GM12878 (cell line): ENCODE measurements around the gene MAP3K1. TPM values are rescaled to one million over a fixed set of nuclear protein-coding genes. Genes with fewer than 3 reads are reported as not detected.
"Not testable (repeated sequence)": the region's sequence is repeated elsewhere in the genome, so short reads cannot be mapped to it uniquely, and the experiment has no call there.

Source experiments
- ATAC-seq: fragments of 200-7000 bp; cut with Tn5 transposase; 3 replicates; pipeline ENCODE4 v1.9.1; 2020; ENCODE audit warnings: mild to moderate bottlenecking, moderate library complexity
- BruUV-seq: library from RNA; stranded (reverse); fragments of 400-500 nt; replicated peaks from 2 replicates; lab custom pipeline; 2021; lab: Mats Ljungman, UMichigan
- CTCF ChIA-PET: fragments of 300-600 bp; sonication (Branson Sonifier 250); formaldehyde crosslinking; extraction: SDS; loops from one replicate; lab custom pipeline; 2021; ENCODE audit warnings: inconsistent platforms; lab: Yijun Ruan, JAX
- POLR2A ChIA-PET: fragments of 350-600 bp; formaldehyde crosslinking; extraction: SDS; loops from one replicate; lab custom pipeline; 2021; ENCODE audit warnings: inconsistent platforms; lab: Charles Lee
- RAD21 ChIA-PET: fragments of 300-600 bp; sonication (Branson Sonifier 250); formaldehyde crosslinking; loops from one replicate; lab custom pipeline; 2023; ENCODE audit warnings: antibody characterized with exemption; ENCODE audit not compliant: unreplicated experiment; lab: Charles Lee
- SMC1A ChIA-PET: fragments of 300-600 bp; sonication (Branson Sonifier 250); formaldehyde crosslinking; loops from one replicate; lab custom pipeline; 2023; ENCODE audit not compliant: unreplicated experiment, uncharacterized antibody; lab: Charles Lee
- DNase-seq: peaks from one replicate; pipeline ENCODE4 v3.0.0-alpha.2; 2011; ENCODE audit warnings: low read depth, low spot score
- FAIRE-seq: peaks from 3 replicates; lab custom pipeline; 2011; peaks lifted over from hg19 to GRCh38; lab: Jason Lieb, UNC
- H2AFZ ChIP-seq: 2 replicates; pipeline ENCODE4 v1.6.0; 2011; ENCODE audit warnings: low read depth, low read length, control low read depth; ENCODE audit not compliant: control insufficient read depth
- H3K27ac ChIP-seq: 2 replicates; pipeline ENCODE4 v1.5.1; 2011; ENCODE audit warnings: control low read depth; ENCODE audit not compliant: control insufficient read depth, insufficient read depth
- H3K27me3 ChIP-seq, 2 experiments: replicated peaks in 1 of 2; 2 replicates each; pipeline versions ENCODE4 v1.6.0 to v1.6.1; 2011; ENCODE audit warnings: low read length in 1 of 2; ENCODE audit not compliant: control insufficient read depth in 2 of 2, insufficient read depth in 2 of 2
- H3K36me3 ChIP-seq, 2 experiments: 2 replicates each; pipeline ENCODE4 v1.5.1; 2011; ENCODE audit warnings: low read length in 1 of 2; ENCODE audit not compliant: control insufficient read depth in 2 of 2, insufficient read depth in 2 of 2
- H3K4me1 ChIP-seq: 2 replicates; pipeline ENCODE4 v1.6.1; 2011; ENCODE audit warnings: mild to moderate bottlenecking, low read length, moderate library complexity, mixed read lengths; ENCODE audit not compliant: control insufficient read depth, insufficient read depth
- H3K4me2 ChIP-seq: 2 replicates; pipeline ENCODE4 v1.6.0; 2011; ENCODE audit warnings: control low read depth; ENCODE audit not compliant: control insufficient read depth, insufficient read depth
- H3K4me3 ChIP-seq: fragments of 200-600 bp; sonication (generic); 2 replicates; pipeline ENCODE4 v1.5.1; 2016
- H3K79me2 ChIP-seq: 2 replicates; pipeline ENCODE4 v1.6.0; 2011; ENCODE audit warnings: low read length; ENCODE audit not compliant: control insufficient read depth, insufficient read depth
- H3K9ac ChIP-seq: 2 replicates; pipeline ENCODE4 v1.8.0; 2011; ENCODE audit warnings: low read length, control low read depth, mixed read lengths; ENCODE audit not compliant: control insufficient read depth, insufficient read depth
- H3K9me3 ChIP-seq: replicated peaks from 3 replicates; pipeline ENCODE4 v1.5.1; 2011; ENCODE audit warnings: mild to moderate bottlenecking, low read length; ENCODE audit not compliant: control insufficient read depth, insufficient read depth
- H4K20me1 ChIP-seq: 2 replicates; pipeline ENCODE4 v1.6.0; 2011; ENCODE audit not compliant: control insufficient read depth, insufficient read depth
- FOXM1 ChIP-seq: IDR thresholded peaks from 2 replicates; pipeline ENCODE4 v1.6.1; 2012; ENCODE audit warnings: low read depth, mild to moderate bottlenecking, inconsistent platforms, low read length, moderate library complexity
- NR2C2 ChIP-seq: IDR thresholded peaks from 2 replicates; pipeline ENCODE4 v1.6.1; 2011; ENCODE audit warnings: borderline replicate concordance, low read depth; ENCODE audit not compliant: control insufficient read depth, insufficient read length
- NRF1 ChIP-seq: conservative IDR thresholded peaks from 2 replicates; pipeline ENCODE4 v1.6.1; 2011; ENCODE audit warnings: mild to moderate bottlenecking, low read depth, low read length, improper control_type of control experiment
- SMAD1 ChIP-seq: fragments of 450-650 bp; IDR thresholded peaks from 2 replicates; pipeline ENCODE4 v1.6.1; 2018; ENCODE audit warnings: mild to moderate bottlenecking, low read depth; ENCODE audit not compliant: partially characterized antibody
- ZNF274 ChIP-seq: IDR thresholded peaks from one replicate; pipeline ENCODE4 v1.8.0; 2011; ENCODE audit not compliant: insufficient read length, insufficient read depth
- WGBS: methylation state at CpG from one replicate; pipeline ENCODE4 v1.1.6; 2016; ENCODE audit warnings: low lambda C conversion rate; ENCODE audit not compliant: insufficient replicate concordance, insufficient coverage; ENCODE audit errors: missing lambda C conversion rate; 5-methylcytosine and 5-hydroxymethylcytosine counted together
- in situ Hi-C: fragments of 300-500 bp; cut with MboI; formaldehyde crosslinking; loops from 9 replicates; pipeline ENCODE4 v1.14.3; 2018; ENCODE audit warnings: mixed read lengths
- intact Hi-C: fragments of 100-400 bp; cut with micrococcal nuclease; formaldehyde crosslinking; loops from one replicate; pipeline ENCODE4 v1.14.2; 2022; ENCODE audit not compliant: unreplicated experiment
- polyA plus RNA-seq, 11 experiments: library from polyadenylated mRNA; depleted of rRNA in 4 of 11; unstranded in 6 of 11; stranded (reverse) in 5 of 11; fragments of >200 nt; fragmentation: Nextera tagmentation in 4 of 11; fragmentation: Illumina TruSeq in 1 of 11; extraction: Ambion mirVana in 4 of 11; extraction: Trizol in 1 of 11; gene quantifications; 1 replicate in 1 of 11; 2 replicates in 10 of 11; pipeline versions ENCODE4 v1.2.1 to v1.2.3, GENCODE V29; 2011 to 2016; ENCODE audit warnings: inconsistent platforms in 2 of 11, missing spikeins in 2 of 11, low read depth in 1 of 11
- total RNA-seq, 4 experiments: library from RNA; depleted of rRNA in 3 of 4; stranded (reverse); fragments of >200 nt in 3 of 4; fragmentation: Illumina TruSeq in 1 of 4; extraction: Trizol in 1 of 4; gene quantifications; 2 replicates each; pipeline versions ENCODE4 v1.2.1 to v1.2.3, GENCODE V29; 2013 to 2021
- TF ChIP-seq, protein P1 (sequence below): fragments of 150-350 bp; IDR thresholded peaks from 2 replicates; pipeline ENCODE4 v1.6.1; 2016; ENCODE audit warnings: low read depth, low read length

The MAP3K1 gene
- total and polyA plus RNA-seq, 10 of the 15 experiments (the other 5 are each of a cell fraction or from before 2014, with no cell fraction given) = 7.5 to 24.6 (median 12.6) TPM

DNA sequence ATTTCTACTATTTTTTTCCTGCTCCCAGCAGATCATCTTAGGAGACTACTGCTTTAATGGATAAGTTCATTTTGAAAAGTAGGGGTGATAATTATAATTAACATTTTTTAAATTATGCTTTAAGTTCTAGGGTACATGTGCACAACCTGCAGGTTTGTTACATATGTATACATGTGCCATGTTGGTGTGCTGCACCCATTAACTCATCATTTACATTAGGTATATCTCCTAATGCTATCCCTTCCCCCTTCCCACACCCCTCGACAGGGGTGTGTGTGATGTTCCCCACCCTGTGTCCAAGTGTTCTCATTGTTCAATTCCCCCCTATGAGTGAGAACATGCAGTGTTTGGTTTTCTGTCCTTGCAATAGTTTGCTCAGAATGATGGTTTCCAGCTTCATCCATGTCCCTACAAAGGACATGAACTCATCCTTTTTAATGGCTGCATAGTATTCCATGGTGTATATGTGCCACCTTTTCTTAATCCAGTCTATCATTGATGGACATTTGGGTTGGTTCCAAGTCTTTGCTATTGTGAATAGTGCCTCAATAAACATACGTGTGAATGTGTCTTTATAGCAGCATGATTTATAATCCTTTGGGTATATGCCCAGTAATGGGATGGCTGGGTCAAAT, 39.0 kb upstream of the MAP3K1 start:
- RAD21 ChIA-PET, H3K27ac ChIP-seq, ATAC-seq, in situ Hi-C loops, POLR2A ChIA-PET, H3K4me3 ChIP-seq, H3K4me2 ChIP-seq, intact Hi-C loops, SMC1A ChIA-PET, CTCF ChIA-PET, FAIRE-seq, H4K20me1 ChIP-seq, H3K79me2 ChIP-seq, DNase-seq, H3K4me1 ChIP-seq, H3K27me3 ChIP-seq, BruUV-seq, H3K36me3 ChIP-seq, H3K9ac ChIP-seq, H2AFZ ChIP-seq, H3K9me3 ChIP-seq: not testable (repeated sequence)
- 36% methylated on average over 2 of the region's 2 CpGs for WGBS

DNA sequence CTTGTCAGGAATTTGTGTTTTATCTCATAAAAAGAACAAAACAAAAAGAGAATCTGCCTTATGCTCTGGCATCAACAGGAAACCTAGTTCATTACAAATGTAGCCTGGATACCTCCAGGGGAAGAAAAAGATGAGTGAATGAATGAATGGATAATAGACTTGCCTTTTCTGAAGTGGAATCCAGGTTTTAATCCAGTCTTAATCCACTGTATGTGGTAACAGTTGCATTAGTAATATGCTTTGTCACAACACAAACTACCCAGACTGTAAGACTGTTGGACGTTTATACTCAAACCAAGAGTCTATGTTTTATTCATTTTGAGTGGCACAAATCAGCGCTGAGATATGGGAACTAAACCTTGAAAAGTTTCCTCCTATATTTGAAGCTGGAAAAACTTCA, 32.1 kb upstream of the MAP3K1 start:
- no peak for FAIRE-seq
- Histone ChIP-seq H3K27ac (no peak overlapping the region), H3K4me3 (no peak overlapping the region), H3K4me2 (no peak overlapping the region), H3K79me2 (no peaks in the 10 kb centered on the region), H4K20me1 (no peaks in the 10 kb centered on the region), H3K27me3 (no peaks in the 10 kb centered on the region; a peak in 2 of 4 replicates), H3K36me3 (no peaks in the 10 kb centered on the region), H2AFZ (no peak overlapping the region), H3K9ac (no peak overlapping the region), H3K4me1 (no peaks in the 10 kb centered on the region), H3K9me3 (no peaks in the 10 kb centered on the region)
- no TSS peak for BruUV-seq
- RAD21 ChIA-PET = no interaction called here
- SMC1A ChIA-PET = no interaction called here
- POLR2A ChIA-PET = no interaction called here
- DNase-seq = no peak
- no peak for TF ChIP-seq NRF1
- no peak for TF ChIP-seq FOXM1
- TF ChIP-seq SMAD1 = no peak
- TF ChIP-seq, protein P1, sequence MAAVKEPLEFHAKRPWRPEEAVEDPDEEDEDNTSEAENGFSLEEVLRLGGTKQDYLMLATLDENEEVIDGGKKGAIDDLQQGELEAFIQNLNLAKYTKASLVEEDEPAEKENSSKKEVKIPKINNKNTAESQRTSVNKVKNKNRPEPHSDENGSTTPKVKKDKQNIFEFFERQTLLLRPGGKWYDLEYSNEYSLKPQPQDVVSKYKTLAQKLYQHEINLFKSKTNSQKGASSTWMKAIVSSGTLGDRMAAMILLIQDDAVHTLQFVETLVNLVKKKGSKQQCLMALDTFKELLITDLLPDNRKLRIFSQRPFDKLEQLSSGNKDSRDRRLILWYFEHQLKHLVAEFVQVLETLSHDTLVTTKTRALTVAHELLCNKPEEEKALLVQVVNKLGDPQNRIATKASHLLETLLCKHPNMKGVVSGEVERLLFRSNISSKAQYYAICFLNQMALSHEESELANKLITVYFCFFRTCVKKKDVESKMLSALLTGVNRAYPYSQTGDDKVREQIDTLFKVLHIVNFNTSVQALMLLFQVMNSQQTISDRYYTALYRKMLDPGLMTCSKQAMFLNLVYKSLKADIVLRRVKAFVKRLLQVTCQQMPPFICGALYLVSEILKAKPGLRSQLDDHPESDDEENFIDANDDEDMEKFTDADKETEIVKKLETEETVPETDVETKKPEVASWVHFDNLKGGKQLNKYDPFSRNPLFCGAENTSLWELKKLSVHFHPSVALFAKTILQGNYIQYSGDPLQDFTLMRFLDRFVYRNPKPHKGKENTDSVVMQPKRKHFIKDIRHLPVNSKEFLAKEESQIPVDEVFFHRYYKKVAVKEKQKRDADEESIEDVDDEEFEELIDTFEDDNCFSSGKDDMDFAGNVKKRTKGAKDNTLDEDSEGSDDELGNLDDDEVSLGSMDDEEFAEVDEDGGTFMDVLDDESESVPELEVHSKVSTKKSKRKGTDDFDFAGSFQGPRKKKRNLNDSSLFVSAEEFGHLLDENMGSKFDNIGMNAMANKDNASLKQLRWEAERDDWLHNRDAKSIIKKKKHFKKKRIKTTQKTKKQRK = no peak
- no peak for TF ChIP-seq NR2C2
- TF ChIP-seq ZNF274 = no peak
- no peak for ATAC-seq
- in situ Hi-C loops = no loop called here
- CTCF ChIA-PET = no interaction called here
- 11% methylated on average over 2 of the region's 2 CpGs for WGBS
- intact Hi-C loops = no loop called here
